GM19438 (cell line): ENCODE measurements around the gene EHMT1.

Source experiments
- ATAC-seq: cut with Tn5 transposase; IDR thresholded peaks from one replicate; pipeline ENCODE4 v1.9.1; 2021; ENCODE audit warnings: low read depth; ENCODE audit not compliant: unreplicated experiment

Gene EHMT1

DNA sequence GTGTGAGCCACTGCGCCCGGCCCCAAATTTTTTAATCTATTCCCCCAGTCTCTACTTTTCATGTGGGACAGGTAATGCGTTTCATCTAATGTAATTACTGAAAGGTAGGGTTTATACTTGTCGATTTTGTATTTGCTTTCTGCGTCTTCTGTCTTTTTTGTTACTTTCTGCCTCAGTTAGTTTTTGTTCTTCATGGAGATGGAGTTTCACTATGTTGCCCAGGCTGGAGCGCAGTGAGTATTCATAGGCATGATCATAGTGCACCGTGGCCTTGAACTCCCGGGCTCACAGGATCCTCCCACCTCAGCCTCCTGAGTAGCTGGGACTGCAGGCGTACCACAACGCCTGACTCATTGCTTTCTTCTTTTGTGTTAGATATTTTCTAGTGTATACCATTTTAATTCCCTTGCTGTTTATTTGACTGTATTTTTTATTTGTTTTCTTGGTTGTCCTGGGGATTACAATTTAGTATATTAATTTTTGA, 23.4 kb downstream of the EHMT1 start:
- no peak for ATAC-seq

GRCh38 chr9:137642892-137643291, 24.1 kb downstream of the EHMT1 start:
- ATAC-seq = no peak

GRCh38 chr9:137643921-137644320, 25.1 kb downstream of the EHMT1 start:
- ATAC-seq = no peak

GRCh38 chr9:137645211-137645610, 26.4 kb downstream of the EHMT1 start:
- no peak for ATAC-seq

DNA sequence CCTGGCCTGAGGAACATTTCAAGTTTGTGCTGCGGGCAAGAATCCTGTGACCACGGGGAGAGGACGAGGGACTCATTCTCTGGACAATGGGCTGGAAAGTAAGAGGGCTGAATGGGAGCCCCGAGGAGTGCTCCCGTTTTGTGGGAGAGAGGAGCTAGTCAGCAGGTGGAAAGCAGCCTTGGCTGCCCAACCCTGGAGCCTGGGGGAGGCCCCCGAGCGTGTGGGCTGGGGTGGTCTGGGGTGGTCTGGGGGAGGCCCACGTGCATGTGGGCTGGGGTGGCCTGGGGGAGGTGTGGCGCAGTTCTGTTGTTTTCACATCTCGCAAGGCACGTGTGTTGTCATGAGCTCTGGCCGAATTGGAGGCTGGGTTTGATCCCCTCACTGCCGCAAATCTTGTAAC, 27.5 kb downstream of the EHMT1 start:
- ATAC-seq = no peak

- ATAC-seq = no peak
Observed at GRCh38 chr9:137647096-137647714, 28.4 kb downstream of the EHMT1 start.

DNA sequence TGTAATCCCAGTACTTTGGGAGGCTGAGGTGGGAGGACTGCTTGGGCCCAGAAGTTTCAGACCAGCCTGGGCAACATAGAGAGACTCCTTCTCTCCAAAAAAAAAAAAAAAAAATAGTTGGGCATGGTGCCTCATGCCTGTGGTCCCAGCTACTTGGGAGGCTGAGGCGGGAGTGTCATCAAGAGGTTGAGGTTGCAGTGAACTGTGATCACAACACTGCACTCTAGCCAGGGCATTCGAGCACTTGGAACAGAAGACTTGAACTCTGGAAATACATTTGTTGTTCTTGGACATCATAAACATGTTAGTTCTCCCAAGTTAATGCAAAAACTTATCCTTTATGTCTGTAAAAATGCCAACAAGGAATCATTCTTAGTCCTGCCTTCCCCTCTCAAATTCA, 29.6 kb downstream of the EHMT1 start:
- ATAC-seq = no peak

DNA sequence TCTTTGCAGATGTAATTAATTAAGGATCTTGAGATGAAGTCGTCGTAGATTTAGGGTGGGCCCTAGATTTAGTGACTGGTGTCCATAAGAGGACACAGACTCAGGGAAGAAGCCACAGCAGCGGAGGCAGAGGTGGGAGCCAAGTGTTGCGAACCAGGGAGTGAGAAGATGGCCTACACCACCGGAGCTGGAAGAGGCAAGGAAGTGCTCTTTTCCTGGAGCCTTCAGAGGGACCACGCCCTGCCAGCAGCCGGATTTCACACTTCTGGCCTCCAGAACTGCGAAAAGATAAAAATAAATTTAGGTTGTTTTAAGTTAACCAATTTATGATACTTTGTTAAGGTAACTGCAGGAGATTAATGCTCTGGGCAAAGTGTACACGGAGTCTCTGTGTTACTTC, 30.7 kb downstream of the EHMT1 start:
- ATAC-seq = no peak

- ATAC-seq = no peak
Observed at GRCh38 chr9:137650259-137650658, 31.5 kb downstream of the EHMT1 start.

GRCh38 chr9:137650779-137651178, 32.0 kb downstream of the EHMT1 start:
- no peak for ATAC-seq

DNA sequence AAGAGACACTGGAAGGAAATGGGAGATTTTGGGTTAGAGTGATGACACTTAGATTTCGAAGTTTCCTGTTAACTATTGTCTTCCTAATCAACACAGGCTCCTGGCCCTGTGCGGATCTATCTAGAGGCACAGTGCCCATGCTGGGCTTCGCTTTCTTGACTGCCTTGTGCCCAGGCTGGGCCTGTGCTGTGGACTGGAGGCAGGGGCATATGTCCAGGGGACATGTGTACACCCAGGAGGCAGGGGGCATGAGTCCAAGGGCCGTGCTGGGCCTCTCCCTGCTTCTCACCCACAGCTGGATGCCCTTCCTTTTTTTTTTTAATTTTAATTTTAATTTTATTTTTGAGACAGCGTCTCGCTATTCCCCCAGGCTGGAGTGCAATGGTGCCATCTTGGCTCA, 37.6 kb downstream of the EHMT1 start:
- no peak for ATAC-seq

GRCh38 chr9:137657606-137658005, 38.8 kb downstream of the EHMT1 start:
- no peak for ATAC-seq

GRCh38 chr9:137658781-137659180, 40.0 kb downstream of the EHMT1 start:
- ATAC-seq = no peak

DNA sequence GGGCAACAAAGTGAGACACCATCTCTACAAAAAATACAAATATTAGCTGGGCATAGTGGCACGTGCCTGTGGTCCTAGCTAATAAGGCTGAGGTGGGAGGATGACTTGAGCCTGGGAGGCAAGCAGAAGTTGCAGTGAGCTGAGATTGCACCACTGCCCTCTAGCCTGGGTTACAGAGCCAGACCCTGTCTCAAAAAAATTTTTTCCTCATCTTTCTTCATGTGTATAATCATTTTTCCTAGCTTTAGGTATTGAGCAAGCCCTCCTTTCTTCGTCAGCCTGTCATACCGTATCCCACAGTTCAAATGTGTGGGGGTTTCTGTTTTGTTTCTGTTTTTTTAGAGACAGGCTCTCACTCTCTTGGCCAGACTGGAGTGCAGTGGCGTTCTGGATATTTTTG, 41.3 kb downstream of the EHMT1 start:
- ATAC-seq = no peak

DNA sequence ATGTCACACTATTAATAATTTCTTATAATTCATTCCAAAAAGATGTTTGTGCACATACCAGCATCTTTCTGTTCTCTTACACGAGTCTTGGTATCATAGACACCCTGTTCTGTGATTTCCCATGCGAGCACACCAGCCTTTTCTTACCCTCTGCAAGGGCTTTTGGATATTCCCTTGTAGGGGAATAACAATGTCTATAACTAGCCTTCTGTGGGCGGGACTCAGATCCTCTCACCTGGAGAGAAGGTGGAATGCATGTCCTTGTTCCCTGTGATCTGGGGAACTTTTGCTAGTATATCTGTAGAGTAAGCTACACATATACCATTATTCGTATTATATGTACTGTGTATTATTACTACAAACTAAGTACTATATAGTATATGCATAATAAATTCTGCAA, 44.8 kb downstream of the EHMT1 start:
- ATAC-seq = no peak

DNA sequence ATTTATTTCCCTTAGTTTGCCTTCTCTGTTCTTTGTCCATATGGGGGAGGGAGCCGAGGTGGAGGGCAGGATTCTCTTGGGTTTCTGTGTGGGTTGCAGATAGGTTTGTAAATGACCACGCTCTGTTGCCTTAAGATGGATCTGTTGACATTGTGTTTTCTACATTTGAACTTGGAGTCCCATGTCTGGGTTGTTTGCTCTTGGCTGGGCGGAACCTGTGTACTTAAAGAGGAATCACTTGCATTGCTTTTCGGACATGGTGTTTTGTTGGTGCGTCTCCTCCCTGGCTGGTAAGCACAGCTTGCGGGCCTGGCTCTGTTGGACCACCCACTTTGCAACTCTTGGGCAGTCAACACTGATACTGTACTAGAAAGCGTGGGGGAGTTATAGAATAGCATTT, 45.9 kb downstream of the EHMT1 start:
- no peak for ATAC-seq

DNA sequence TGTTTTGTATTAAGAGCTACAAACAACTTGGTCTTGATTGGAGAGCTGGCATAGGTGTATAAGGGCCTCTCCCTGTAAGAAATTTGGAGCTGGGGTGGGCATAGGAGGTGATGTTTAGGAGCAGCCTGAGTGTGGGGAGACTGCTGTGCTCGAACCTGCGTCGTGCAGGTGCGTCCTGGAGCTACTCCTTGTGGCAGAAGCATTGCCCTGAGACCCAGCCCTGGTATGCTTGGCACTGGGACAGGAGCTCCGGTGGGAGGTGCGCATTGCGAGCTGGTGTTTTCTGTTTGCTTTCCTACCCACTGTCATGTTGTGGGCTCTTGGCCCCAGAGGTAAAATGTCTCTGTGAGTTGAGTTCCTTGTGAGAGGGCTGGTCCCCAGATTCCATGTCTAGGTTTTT, 46.4 kb downstream of the EHMT1 start:
- no peak for ATAC-seq

DNA sequence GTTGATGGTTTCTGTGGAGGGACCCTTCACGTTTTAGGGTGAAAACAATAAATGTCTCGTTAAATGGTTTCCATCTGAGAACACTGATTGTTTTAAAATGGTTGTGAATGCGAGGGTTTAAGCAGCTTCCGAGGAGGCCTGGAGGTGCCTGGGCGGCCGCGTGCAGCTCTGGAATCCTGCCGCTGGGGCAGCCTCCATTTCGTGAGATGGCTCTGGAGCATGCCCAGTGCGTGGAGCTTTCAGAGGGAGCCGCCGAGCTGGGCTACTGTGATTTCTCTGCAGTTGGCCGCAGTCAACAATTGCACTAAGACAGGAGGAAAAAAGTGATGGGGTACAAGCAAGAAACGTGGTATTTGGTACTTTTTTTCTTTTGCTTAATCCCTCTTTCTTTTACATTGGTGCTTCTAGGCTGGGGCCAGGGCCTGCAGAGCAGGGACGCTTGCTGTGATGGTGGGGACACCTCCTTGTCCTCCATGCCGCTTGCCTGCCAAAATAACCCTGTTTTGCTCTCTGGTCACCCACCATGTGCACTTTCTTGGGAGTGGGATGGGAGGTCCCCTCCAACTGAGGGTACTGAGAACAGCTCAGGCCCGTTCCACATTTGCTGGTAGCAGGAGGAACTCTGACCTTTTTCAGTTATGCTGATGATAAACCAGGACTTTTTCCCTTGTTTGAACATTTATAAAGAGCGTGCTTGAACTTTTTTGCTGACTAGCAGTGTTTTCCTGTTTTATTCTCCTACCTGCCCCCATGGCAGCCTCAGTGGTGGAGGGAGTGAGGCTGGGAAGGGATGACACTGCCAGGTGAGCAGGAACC, 47.1 kb downstream of the EHMT1 start:
- ATAC-seq = no peak

DNA sequence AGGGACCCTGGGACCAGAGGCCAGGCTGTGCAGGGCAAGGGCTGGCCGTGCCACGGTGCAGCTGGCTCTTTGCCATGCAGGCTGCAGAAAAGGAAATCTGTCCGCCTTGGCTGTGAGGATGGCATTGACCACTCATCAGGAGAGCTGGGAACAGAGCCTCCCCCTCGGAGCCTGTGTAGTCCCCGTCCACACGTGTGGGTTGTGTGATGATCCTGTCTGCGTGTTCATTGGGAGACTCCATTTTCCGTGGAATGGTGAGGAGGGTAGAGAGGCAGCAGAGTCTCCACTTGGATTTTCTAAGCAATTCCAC, 47.7 kb downstream of the EHMT1 start:
- ATAC-seq = no peak

DNA sequence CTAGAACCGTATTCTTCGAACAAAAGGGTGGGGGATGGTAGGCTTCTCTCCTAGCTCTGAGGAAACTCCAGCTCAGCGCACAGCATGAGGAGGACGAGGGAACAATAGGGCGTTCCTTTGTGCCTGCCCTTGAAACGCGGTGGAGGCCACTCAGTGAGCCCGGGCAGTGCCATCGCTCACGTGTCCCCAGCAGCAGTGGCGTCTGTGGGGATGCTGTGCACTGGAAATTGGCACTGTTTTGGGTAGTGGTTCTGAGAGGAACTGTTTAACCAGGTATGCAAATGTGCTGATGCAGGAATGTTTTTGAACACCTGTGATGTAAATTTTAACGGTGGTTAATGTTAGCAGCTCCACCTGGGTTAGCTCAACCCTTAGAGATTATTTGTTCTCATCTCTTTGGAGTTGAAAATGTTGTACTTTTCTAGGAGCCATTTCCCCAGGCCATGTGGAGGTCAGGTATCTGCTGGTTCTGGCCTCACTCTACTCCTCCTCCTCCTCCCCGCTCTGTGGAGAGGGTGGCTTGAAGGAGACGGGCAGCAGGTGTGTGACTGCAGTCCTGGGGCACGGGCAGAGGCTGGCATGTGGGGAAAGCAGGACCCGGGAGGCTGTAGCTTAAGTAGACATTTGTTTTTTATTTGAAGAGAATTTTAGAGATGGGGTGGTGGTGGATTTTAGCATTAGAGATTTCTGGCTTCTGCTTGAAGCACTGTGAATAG, 48.3 kb downstream of the EHMT1 start:
- ATAC-seq = no peak

- ATAC-seq = no peak
Observed at GRCh38 chr9:137668203-137668602, 49.4 kb downstream of the EHMT1 start.

GRCh38 chr9:137669261-137669672, 50.5 kb downstream of the EHMT1 start:
- no peak for ATAC-seq
